C1 segment of cervical spinal cord (tissue), 14 donors: Measurements from ENCODE around the gene XPO6.

Source experiments
- DNase-seq, 14 donors: peaks; one replicate each; lab custom pipeline; 2025; lab: John Stamatoyannopoulos, UW

XPO6 gene

GRCh38 chr16:28185696-28186095, 26.1 kb downstream of the XPO6 start:
- no peak for DNase-seq

DNA sequence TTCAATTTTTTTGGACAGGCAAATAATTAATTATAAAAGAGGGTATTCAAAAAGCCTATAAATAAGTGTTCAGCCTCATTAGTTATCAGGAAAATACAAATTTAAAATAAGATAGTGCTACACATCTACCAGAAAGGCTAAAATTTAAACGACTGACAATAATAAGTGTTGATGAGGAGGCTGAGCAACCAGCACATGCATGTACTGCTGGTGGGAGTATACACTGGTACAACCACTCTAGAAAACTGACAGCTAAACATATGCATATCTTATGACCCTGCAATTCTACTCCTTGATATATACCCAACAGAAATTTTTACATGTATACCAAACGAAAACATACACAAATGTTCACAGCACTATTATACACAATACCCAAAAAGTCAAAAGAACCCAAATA, 27.1 kb downstream of the XPO6 start:
- no peak for DNase-seq

- DNase-seq = no peak
Observed at GRCh38 chr16:28183930-28184329, 27.8 kb downstream of the XPO6 start.

GRCh38 chr16:28183484-28183883, 28.3 kb downstream of the XPO6 start:
- DNase-seq = no peak

DNA sequence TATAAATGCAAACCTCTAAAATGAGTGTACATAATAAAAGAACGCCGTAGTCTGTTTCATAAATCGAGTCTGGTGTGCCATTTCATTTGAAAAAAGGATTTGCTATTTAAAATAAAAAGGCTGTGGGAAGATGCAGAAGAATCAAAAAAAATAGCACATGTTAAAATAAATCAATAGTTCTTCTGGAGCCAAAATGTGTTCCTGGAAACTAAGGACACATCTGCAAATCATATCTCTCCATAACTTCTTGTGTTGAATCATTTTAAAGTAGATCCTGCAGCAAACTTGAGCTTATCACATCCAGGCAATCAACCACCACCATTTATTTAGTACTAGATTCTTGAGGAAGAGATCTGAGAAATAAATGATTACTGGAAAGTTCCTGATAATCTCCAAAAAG, 29.0 kb downstream of the XPO6 start:
- DNase-seq = no peak

- no peak for DNase-seq
Observed at GRCh38 chr16:28182183-28182582, 29.6 kb downstream of the XPO6 start.

DNA sequence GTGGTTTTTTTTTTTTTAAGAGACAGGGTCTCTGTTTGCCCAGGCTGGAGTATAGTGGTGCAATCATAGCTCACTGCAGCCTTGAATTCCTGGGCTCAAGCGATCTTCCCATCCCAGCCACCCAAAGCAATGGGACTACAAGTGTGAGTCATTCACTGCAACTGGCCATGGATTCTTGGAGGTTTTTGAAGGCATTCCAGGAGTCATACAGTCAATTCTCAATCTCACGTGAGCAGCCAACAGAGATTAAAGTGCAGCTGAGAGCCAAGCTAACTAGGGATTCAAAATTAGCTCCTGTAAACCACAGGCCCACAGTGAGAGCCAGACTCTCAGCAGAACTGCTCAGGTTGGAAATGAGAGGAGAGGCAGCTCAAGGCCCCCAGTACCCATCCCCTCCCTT, 30.2 kb downstream of the XPO6 start:
- DNase-seq = no peak

GRCh38 chr16:28180655-28181460, 30.9 kb downstream of the XPO6 start:
- DNase-seq = no peak

DNA sequence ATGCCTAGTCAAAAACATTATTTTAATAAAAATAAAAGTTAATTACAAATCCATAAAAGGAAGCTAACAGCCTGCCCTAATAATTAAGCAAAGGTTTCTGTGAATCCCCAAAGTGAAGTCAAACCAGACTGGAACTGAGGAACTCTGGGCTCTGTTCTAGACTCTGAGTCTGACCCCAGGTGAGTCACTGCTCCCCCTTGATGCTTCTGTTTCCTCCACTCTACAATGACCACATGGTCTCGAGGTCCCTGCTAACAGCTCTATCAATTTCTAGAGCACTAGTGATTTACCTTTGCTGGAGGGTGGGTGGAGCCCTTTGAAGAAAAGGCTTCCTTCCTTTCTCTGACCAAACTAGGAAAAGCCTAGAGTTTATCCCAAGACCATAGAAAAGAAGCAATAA, 32.4 kb downstream of the XPO6 start:
- DNase-seq = no peak

DNA sequence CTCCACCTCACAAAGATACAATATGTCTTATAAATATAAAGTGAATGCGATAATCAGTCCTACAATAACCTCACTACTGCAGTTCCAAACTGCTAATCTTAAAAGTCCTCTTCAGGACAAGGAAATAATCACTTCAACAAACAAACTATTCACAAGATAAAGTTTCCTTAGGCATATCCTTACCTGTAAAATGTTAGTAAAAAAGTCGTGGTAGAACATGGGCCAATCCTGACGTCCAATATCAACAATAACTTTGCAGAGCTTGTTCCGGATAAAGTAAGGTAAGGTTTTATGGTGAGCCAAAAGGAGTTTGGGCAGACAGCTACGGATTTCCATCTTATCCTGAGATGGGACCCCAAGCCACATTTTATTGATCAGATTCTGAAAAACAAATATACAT, 36.0 kb downstream of the XPO6 start:
- DNase-seq = no peak

- no peak for DNase-seq
Observed at GRCh38 chr16:28172336-28172735, 39.4 kb downstream of the XPO6 start.

- DNase-seq = no peak
Observed at GRCh38 chr16:28171816-28172215, 39.9 kb downstream of the XPO6 start.

- DNase-seq = no peak
Observed at GRCh38 chr16:28168991-28169554, 42.7 kb downstream of the XPO6 start.

DNA sequence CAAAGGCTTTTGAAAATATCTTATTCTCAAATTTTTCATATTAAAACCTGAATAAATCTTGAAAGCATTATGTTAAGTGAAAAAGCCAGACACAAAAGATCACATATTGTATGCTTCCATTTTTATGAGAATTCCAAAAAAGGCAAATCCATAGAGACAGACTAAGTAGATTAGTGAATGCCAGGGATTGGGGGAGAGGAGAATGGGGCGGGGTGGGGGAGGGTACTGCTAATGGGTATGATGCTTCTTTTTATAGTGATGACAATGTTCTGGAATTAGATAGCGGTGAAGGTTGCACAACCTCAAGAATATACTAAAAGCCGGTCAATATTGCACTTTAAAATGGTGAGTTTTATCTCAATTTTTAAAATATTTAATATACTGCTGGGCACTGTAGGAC, 44.0 kb downstream of the XPO6 start:
- DNase-seq = no peak

- DNase-seq = no peak
Observed at GRCh38 chr16:28167221-28167620, 44.5 kb downstream of the XPO6 start.

DNA sequence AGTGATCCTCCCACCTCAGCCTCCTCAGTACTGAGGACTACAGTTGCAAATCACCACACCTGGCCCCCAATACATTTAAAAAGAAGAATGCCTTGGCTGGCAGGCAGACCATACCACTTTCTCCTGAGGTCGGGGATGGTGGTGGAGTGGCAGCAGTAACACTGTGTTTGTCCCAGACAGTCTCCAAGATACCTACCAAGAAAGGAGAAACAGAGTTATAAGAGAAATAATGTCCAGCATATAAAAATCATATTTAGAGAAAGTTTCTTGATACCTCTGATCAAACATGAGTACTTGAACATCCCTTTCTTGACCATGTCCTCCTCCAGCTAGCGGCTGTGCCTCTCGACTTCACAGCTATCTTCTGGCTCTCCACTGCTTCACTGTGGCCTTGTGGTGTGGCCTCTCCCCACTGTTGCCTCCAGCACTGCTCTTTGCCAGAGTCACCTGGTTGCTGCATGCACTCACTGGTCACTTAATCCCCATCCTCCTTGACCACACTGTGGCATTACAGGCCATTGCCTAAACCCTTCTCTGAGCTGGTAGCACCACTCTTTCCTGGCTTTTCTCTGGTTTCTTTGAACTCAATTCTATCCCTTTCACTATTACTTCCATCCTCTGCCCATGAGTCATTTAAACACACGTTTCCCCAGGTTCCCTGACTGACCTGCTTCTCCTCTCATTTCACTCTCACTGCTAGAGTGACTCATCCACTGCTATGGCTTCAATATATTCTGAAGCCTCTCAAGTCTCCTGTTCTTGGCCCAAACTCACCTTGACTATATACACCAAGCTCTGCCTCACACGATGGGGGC, 45.2 kb downstream of the XPO6 start:
- no peak for DNase-seq

GRCh38 chr16:28165598-28165997, 46.2 kb downstream of the XPO6 start:
- no peak for DNase-seq

DNA sequence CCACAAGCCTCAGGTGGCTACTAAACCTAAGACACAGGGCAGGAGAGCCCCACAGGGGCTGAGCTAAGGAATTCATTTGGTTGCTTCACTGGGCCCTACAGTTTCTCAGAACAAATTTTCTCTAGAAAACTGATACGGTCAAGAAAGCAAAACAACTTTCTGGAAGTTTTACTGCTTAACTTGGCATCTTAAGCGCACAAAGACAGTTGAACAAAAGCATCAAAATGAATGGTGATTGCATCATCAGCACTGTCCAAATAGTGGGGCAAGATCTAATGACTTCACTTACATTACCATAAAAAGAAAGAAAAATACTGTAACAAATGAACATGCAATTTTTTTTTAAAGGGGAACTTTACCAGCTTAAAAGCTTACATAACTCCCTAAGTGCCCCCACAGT, 47.6 kb downstream of the XPO6 start:
- DNase-seq = no peak

DNA sequence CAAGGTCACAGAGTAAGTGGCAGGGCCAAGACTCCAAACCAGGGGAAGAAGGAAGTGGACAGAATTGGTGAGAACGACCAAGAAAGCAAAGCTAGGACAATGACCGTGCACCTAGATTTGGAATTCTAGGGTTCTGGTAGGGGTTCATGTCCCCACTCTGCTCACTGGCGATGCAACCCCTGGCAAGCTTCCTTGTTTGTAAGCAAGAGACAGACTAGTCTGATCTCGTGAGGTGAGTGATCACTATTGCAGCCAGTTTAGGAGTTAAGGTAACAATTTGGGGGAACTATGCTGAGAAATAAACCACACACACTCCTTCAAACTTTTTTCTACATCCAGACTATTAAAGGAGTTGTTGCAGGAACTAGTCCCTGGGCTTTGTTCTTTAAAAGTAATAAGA, 48.1 kb downstream of the XPO6 start:
- DNase-seq = no peak

- DNase-seq = no peak
Observed at GRCh38 chr16:28162326-28162877, 49.4 kb downstream of the XPO6 start.

DNA sequence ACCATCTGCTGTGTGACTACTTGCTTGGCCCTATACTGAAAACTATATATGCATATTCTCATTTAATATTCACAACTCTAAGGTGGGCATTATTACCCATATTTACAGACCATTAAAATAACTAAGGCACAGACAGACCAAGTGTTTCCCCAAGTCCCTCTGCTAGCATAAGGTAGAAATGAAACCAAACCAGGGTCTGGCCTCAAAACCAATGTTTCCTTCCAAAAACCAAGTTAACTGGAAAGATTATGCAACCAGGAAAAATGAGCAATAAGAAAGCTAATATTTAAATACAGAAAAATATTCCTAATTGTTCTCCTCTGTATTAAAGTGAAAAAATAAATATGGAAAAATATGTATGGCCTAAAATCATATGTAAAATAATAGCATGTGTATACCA, 50.1 kb downstream of the XPO6 start:
- DNase-seq = no peak

GRCh38 chr16:28158136-28158535, 53.6 kb downstream of the XPO6 start:
- DNase-seq = no peak
